Measurements from ENCODE around the gene ERICH3. TPM values are rescaled to one million over a fixed set of nuclear protein-coding genes. Genes with fewer than 3 reads are reported as not detected.

ERICH3 gene
- total RNA-seq, 1 experiment from 2014 or later, result not detected

GRCh38 chr1:74534241-74534640 is 139.4 kb downstream of the ERICH3 start:
- no peak overlapping the region for H3K4ac ChIP-seq (ENCODE audit: low read depth, low read length)
- no peak overlapping the region for H2AK5ac ChIP-seq (ENCODE audit: insufficient read length, low read length)
- H4K91ac ChIP-seq (ENCODE audit: insufficient read length, low read depth, low read length), result no peak overlapping the region
- H4K5ac ChIP-seq (ENCODE audit: insufficient read length, low read depth, low read length), result no peak overlapping the region
- no peak overlapping the region for H3K27ac ChIP-seq (ENCODE audit: insufficient read length, low read depth, low read length)
- H2AFZ ChIP-seq (ENCODE audit: low read length), result no peak overlapping the region
- no peaks in the 10 kb centered on the region for H3K9me3 Mint-ChIP-seq
- H3K9me3 ChIP-seq (ENCODE audit: control insufficient read depth, low read depth, low read length), result no peaks in the 10 kb centered on the region
- no peaks in the 10 kb centered on the region for H3K23me2 ChIP-seq (ENCODE audit: insufficient read length, low read depth, low read length, poor library complexity, severe bottlenecking)
- no CpG with 5 or more reads among the region's 3 CpGs for WGBS (ENCODE audit: extremely low coverage, insufficient read length, low lambda C conversion rate)
- no peak overlapping the region for H3K4me2 ChIP-seq (ENCODE audit: insufficient read depth, insufficient read length, low read length)
- DNase-seq, result no peak
- no peaks in the 10 kb centered on the region for H3K79me1 ChIP-seq (ENCODE audit: insufficient read depth, low read depth, low read length, poor library complexity, severe bottlenecking)
- no peak overlapping the region for H2BK120ac ChIP-seq (ENCODE audit: low read depth, low read length, poor library complexity, severe bottlenecking)
- H2BK15ac ChIP-seq (ENCODE audit: low read depth, low read length), result no peak overlapping the region
- H3K23ac ChIP-seq (ENCODE audit: insufficient read length, low read depth, low read length), result no peak overlapping the region
- H3K27me3 ChIP-seq (ENCODE audit: insufficient read depth, low read length), result no peaks in the 10 kb centered on the region
- H2BK20ac ChIP-seq (ENCODE audit: low read depth, low read length, poor library complexity, severe bottlenecking), result no peak overlapping the region
- no peak overlapping the region for H2BK12ac ChIP-seq (ENCODE audit: insufficient read length, low read depth, low read length)
- no peak for TF ChIP-seq CTCF (conservative IDR thresholded peaks at IDR 0.05)
- no peak overlapping the region for H2BK5ac ChIP-seq (ENCODE audit: insufficient read length, low read length)
- no peaks in the 10 kb centered on the region for H3K27me3 Mint-ChIP-seq (ENCODE audit: low read depth)
- H4K20me1 ChIP-seq (ENCODE audit: control insufficient read depth, insufficient read depth, insufficient read length), result no peaks in the 10 kb centered on the region
- no peak overlapping the region for H3K18ac ChIP-seq (ENCODE audit: insufficient read length, low read depth, low read length)
- no peaks in the 10 kb centered on the region for H3K36me3 Mint-ChIP-seq (ENCODE audit: insufficient read depth in 1 of 3, low read depth in 3 of 3)
- H3T11ph ChIP-seq (ENCODE audit: low read length), result no peak overlapping the region
- H3K4me1 ChIP-seq (ENCODE audit: insufficient read depth, low read length), result no peaks in the 10 kb centered on the region
- no peaks in the 10 kb centered on the region for H3K79me2 ChIP-seq (ENCODE audit: insufficient read depth, low read length)
- no peak overlapping the region for H3K4me3 Mint-ChIP-seq
- H3K14ac ChIP-seq (ENCODE audit: insufficient read depth, low read length), result no peak overlapping the region
- H3K56ac ChIP-seq (ENCODE audit: insufficient read length, low read depth, low read length), result no peak overlapping the region
- H3K4me1 Mint-ChIP-seq, result no peaks in the 10 kb centered on the region
- H3K9ac ChIP-seq (ENCODE audit: extremely low read depth, insufficient read length, low read length), result no peak overlapping the region
- no peak overlapping the region for H3K27ac Mint-ChIP-seq
- no peak overlapping the region for H4K8ac ChIP-seq (replicated peaks; ENCODE audit: insufficient read length, low read depth, low read length)

All from H9 (cell line).